Ovary (tissue), 9 donors: ENCODE measurements around the gene NSRP1. TPM values are rescaled to one million over a fixed set of nuclear protein-coding genes. Genes with fewer than 3 reads are reported as not detected.
A peak's percentile ranks its signal among the peaks of the same experiment; 100 is the strongest.

Source experiments
- DNase-seq, 5 donors: peaks; one replicate each; pipeline ENCODE4 v3.0.0-alpha.2; 2019 to 2020
- H3K27ac ChIP-seq, 2 donors: fragments of 200-600 bp; one replicate each; pipeline versions ENCODE4 v1.5.1 to v1.8.0; 2019 to 2022
- H3K27me3 ChIP-seq: fragments of 200-600 bp; one replicate; pipeline ENCODE4 v1.8.0; 2022
- H3K36me3 ChIP-seq: fragments of 200-600 bp; sonication (generic); one replicate; pipeline ENCODE4 v1.5.1; 2019
- H3K4me1 ChIP-seq: one replicate; pipeline ENCODE4 v1.8.1; 2013; ENCODE audit warnings: mild to moderate bottlenecking, moderate library complexity; ENCODE audit not compliant: insufficient read depth
- H3K4me3 ChIP-seq: fragments of 200-600 bp; sonication (generic); one replicate; pipeline ENCODE4 v1.5.1; 2017
- H3K9me3 ChIP-seq, 2 donors: fragments of 200-600 bp in 1 of 2; sonication (generic) in 1 of 2; one replicate each; pipeline versions ENCODE4 v1.5.1 to v1.8.1; 2013 to 2019; ENCODE audit warnings: mild to moderate bottlenecking in 1 of 2, moderate library complexity in 1 of 2
- CTCF ChIP-seq, 3 donors: fragments of 450-650 bp in 2 of 3; fragments of 200-600 bp in 1 of 3; IDR thresholded peaks; one replicate each; pipeline versions ENCODE4 v1.5.1 to v1.8.0; 2016 to 2022; ENCODE audit warnings: antibody characterized with exemption in 3 of 3, mild to moderate bottlenecking in 1 of 3
- EP300 ChIP-seq: sonication (generic); formaldehyde crosslinking; IDR thresholded peaks from one replicate; pipeline ENCODE4 v1.6.1; 2017; ENCODE audit warnings: antibody characterized with exemption
- POLR2A ChIP-seq: fragments of 450-650 bp; IDR thresholded peaks from one replicate; pipeline ENCODE4 v1.6.1; 2017; ENCODE audit warnings: antibody characterized with exemption, mild to moderate bottlenecking, moderate library complexity
- WGBS, 3 donors: extraction: QIAGEN DNeasy Blood & Tissue Kit in 1 of 3; methylation state at CpG; one replicate each; pipeline versions ENCODE4 v1.1.5 to v1.1.7; 2013 to 2017; 5-methylcytosine and 5-hydroxymethylcytosine counted together
- intact Hi-C, 4 donors: fragments of 100-400 bp; cut with DNase I; formaldehyde crosslinking; loops; one replicate each; pipeline versions ENCODE4 v1.11.0 to v1.15.1; 2022 to 2023
- polyA plus RNA-seq, 2 donors: library from polyadenylated mRNA; stranded (reverse); fragments of 200-250 nt in 1 of 2; fragments of 350-450 nt in 1 of 2; fragmentation: Illumina TruSeq in 1 of 2; extraction: RNeasy Lipid Tissue Mini Kit (QIAGEN cat#74804) in 1 of 2; gene quantifications; one replicate each; pipeline ENCODE4 v1.2.3, GENCODE V29; 2013 to 2014
- total RNA-seq, 7 donors: library from RNA; depleted of rRNA in 2 of 7; stranded (reverse); fragments of >200 nt in 2 of 7; fragmentation: NEBNext Ultra II Directional in 3 of 7; extraction: Animal tissue kit (Norgen Biotek cat#: 25700) in 3 of 7; gene quantifications; one replicate each; pipeline versions ENCODE4 v1.1.0 to v1.2.4, GENCODE V29; 2016 to 2023
- donor health status: DM: no; HTN: no; CAD: no; lungs with moderate emphysema.
- donor health status: DM: no; HTN: no; CAD: no.
- donor health status: Bipolar disorder and iron deficiency.
- donor health status: DM: yes; HTN: yes; CAD: no.
- donor health status: DM: no; HTN: no; CAD: no.
- donor health status: DM: yes; HTN: yes; CAD: no.

The NSRP1 gene
- total and polyA plus RNA-seq, 9 donors: 19.0 to 42.1 (median 26.6) TPM

- Histone ChIP-seq H3K4me3 (no peak overlapping the region), H3K27ac (no peak overlapping the region), H3K27me3 (no peaks in the 10 kb centered on the region), H3K4me1 (no peaks in the 10 kb centered on the region), H3K36me3 (no peaks in the 10 kb centered on the region), H3K9me3 (no peaks in the 10 kb centered on the region)
- 40% methylated on average over 4 of the region's 4 CpGs for WGBS, 3 donors
- no peak for DNase-seq
- TF ChIP-seq CTCF (IDR thresholded peaks at IDR 0.05) (peak in 2 of 3 donors; percentile 10 to 12), POLR2A (no peak), EP300 (no peak)
- intact Hi-C loops: loop anchor here in 2 of 4 donors (10.0 kb wide), 1 partner anchor 291 kb away; no protein-coding TSS in a partner anchor
Measured at GRCh38 chr17:30095507-30096244, 20.9 kb upstream of the NSRP1 start.

- Histone ChIP-seq H3K4me1 (no peaks in the 10 kb centered on the region), H3K4me3 (no peak overlapping the region), H3K27ac (no peak overlapping the region), H3K36me3 (no peaks in the 10 kb centered on the region), H3K27me3 (no peaks in the 10 kb centered on the region), H3K9me3 (no peaks in the 10 kb centered on the region)
- 54 to 67% (median 55%) methylated on average over 4 of the region's 4 CpGs for WGBS, 3 donors
- intact Hi-C loops: no loop called here
- TF ChIP-seq POLR2A (no peak), CTCF (IDR thresholded peaks at IDR 0.05) (no peak), EP300 (no peak)
- DNase-seq: no peak
Measured at GRCh38 chr17:30101686-30102390, 14.8 kb upstream of the NSRP1 start.

GRCh38 chr17:30103921-30104320, 12.7 kb upstream of the NSRP1 start:
- Histone ChIP-seq H3K27me3 (no peaks in the 10 kb centered on the region), H3K4me3 (no peak overlapping the region), H3K9me3 (no peaks in the 10 kb centered on the region), H3K27ac (no peak overlapping the region), H3K4me1 (no peaks in the 10 kb centered on the region), H3K36me3 (no peaks in the 10 kb centered on the region)
- TF ChIP-seq CTCF (IDR thresholded peaks at IDR 0.05) (no peak), EP300 (no peak), POLR2A (no peak)
- intact Hi-C loops: no loop called here
- DNase-seq: no peak
- WGBS, 3 donors: 79 to 95% (median 94%) methylated on average over 1 of the region's 1 CpG

- no peaks in the 10 kb centered on the region for H3K27me3 ChIP-seq
- WGBS, 3 donors: 19 to 22% (median 20%) methylated on average over 29 of the region's 29 CpGs
- H3K36me3 ChIP-seq: no peaks in the 10 kb centered on the region
- H3K4me3 ChIP-seq: peak overlapping the region; percentile 24
- TF ChIP-seq EP300 (no peak), CTCF (IDR thresholded peaks at IDR 0.05) (peak; percentile 54 to 67 (median 56)), POLR2A (no peak)
- no peaks in the 10 kb centered on the region for H3K4me1 ChIP-seq
- no peaks in the 10 kb centered on the region for H3K9me3 ChIP-seq
- intact Hi-C loops: no loop called here
- peak; percentile 70 to 82 (median 77) for DNase-seq
- no peak overlapping the region for H3K27ac ChIP-seq
Measured at GRCh38 chr17:30104575-30105339, 11.9 kb upstream of the NSRP1 start.
